HUES6 (cell line): ENCODE measurements around the gene CFAP70.
"Not testable (repeated sequence)": the region's sequence is repeated elsewhere in the genome, so short reads cannot be mapped to it uniquely, and the experiment has no call there.

Experiments
- H3K27ac ChIP-seq: 2 replicates; pipeline ENCODE4 v1.7.0; 2013; ENCODE audit warnings: low read depth, mild to moderate bottlenecking, low read length, inconsistent platforms
- H3K27me3 ChIP-seq: 2 replicates; pipeline ENCODE4 v1.6.1; 2013; ENCODE audit warnings: low read length; ENCODE audit not compliant: control insufficient read depth, insufficient read depth
- H3K36me3 ChIP-seq: 2 replicates; pipeline ENCODE4 v1.6.1; 2013; ENCODE audit warnings: low read length; ENCODE audit not compliant: control insufficient read depth, insufficient read depth
- H3K4me1 ChIP-seq: 2 replicates; pipeline ENCODE4 v1.6.1; 2013; ENCODE audit warnings: low read length; ENCODE audit not compliant: control insufficient read depth, insufficient read depth
- H3K4me3 ChIP-seq: 2 replicates; pipeline ENCODE4 v1.5.1; 2013; ENCODE audit warnings: low read depth, low read length
- H3K9ac ChIP-seq: one replicate; pipeline ENCODE4 v1.6.1; 2013; ENCODE audit warnings: mild to moderate bottlenecking, low read length
- H3K9me3 ChIP-seq: 2 replicates; pipeline ENCODE4 v1.6.1; 2013; ENCODE audit warnings: low read depth, low read length; ENCODE audit not compliant: control insufficient read depth, insufficient read depth

The CFAP70 gene

GRCh38 chr10:73339436-73339835 is 19.2 kb downstream of the CFAP70 start:
- Histone ChIP-seq H3K27ac (no peak overlapping the region), H3K36me3 (no peaks in the 10 kb centered on the region), H3K9me3 (no peaks in the 10 kb centered on the region; the same call in 1 of the 2 replicates), H3K4me3 (no peak overlapping the region), H3K9ac (no peak overlapping the region), H3K4me1 (no peaks in the 10 kb centered on the region), H3K27me3 (no peaks in the 10 kb centered on the region)

- Histone ChIP-seq H3K4me1 (no peaks in the 10 kb centered on the region), H3K4me3 (no peak overlapping the region), H3K27me3 (no peaks in the 10 kb centered on the region), H3K9me3 (no peaks in the 10 kb centered on the region; the same call in 1 of the 2 replicates), H3K9ac (no peak overlapping the region), H3K27ac (no peak overlapping the region), H3K36me3 (no peaks in the 10 kb centered on the region)
These were observed 19.8 kb downstream of the CFAP70 start for GRCh38 chr10:73338801-73339368.

- Histone ChIP-seq H3K9me3 (no peaks in the 10 kb centered on the region), H3K27me3 (no peaks in the 10 kb centered on the region), H3K27ac (no peak overlapping the region)
These were observed 25.5 kb downstream of the CFAP70 start for GRCh38 chr10:73333202-73333601.

GRCh38 chr10:73332379-73332778 is 26.3 kb downstream of the CFAP70 start:
- Histone ChIP-seq H3K9me3 (no peaks in the 10 kb centered on the region), H3K36me3 (no peaks in the 10 kb centered on the region), H3K27me3 (no peaks in the 10 kb centered on the region), H3K9ac (no peak overlapping the region), H3K4me3 (no peak overlapping the region), H3K4me1 (no peaks in the 10 kb centered on the region), H3K27ac (no peak overlapping the region)

More at GRCh38 chr10:73333202-73333601, 25.5 kb downstream of the CFAP70 start:
- Histone ChIP-seq H3K4me1 (no peaks in the 10 kb centered on the region), H3K36me3 (no peaks in the 10 kb centered on the region), H3K9ac (no peak overlapping the region), H3K4me3 (no peak overlapping the region)

- H3K4me1 ChIP-seq, H3K9ac ChIP-seq, H3K36me3 ChIP-seq, H3K4me3 ChIP-seq, H3K9me3 ChIP-seq, H3K27ac ChIP-seq, H3K27me3 ChIP-seq: not testable (repeated sequence)
These were observed 30.1 kb downstream of the CFAP70 start for GRCh38 chr10:73328523-73328922.

GRCh38 chr10:73325290-73325689 is 33.4 kb downstream of the CFAP70 start:
- H3K9me3 ChIP-seq: peaks cover 14% of the 10 kb centered on the region
- H3K9ac ChIP-seq, H3K27ac ChIP-seq, H3K36me3 ChIP-seq, H3K4me3 ChIP-seq, H3K4me1 ChIP-seq, H3K27me3 ChIP-seq: not testable (repeated sequence)

GRCh38 chr10:73323582-73323981 is 35.1 kb downstream of the CFAP70 start:
- not testable (repeated sequence) for H3K9ac ChIP-seq, H3K27ac ChIP-seq, H3K36me3 ChIP-seq, H3K4me3 ChIP-seq, H3K4me1 ChIP-seq, H3K27me3 ChIP-seq
- H3K9me3 ChIP-seq: peaks cover 14% of the 10 kb centered on the region

GRCh38 chr10:73310475-73310874 is 48.2 kb downstream of the CFAP70 start:
- Histone ChIP-seq H3K27ac (no peak overlapping the region), H3K4me3 (no peak overlapping the region), H3K4me1 (no peaks in the 10 kb centered on the region), H3K27me3 (no peaks in the 10 kb centered on the region), H3K36me3 (no peaks in the 10 kb centered on the region), H3K9ac (no peak overlapping the region), H3K9me3 (peaks cover 14% of the 10 kb centered on the region; the same call in 1 of the 2 replicates)

GRCh38 chr10:73307203-73307800 is 51.4 kb downstream of the CFAP70 start:
- Histone ChIP-seq H3K4me3 (no peak overlapping the region), H3K9me3 (peaks cover 14% of the 10 kb centered on the region; the same call in 1 of the 2 replicates), H3K27ac (no peak overlapping the region), H3K27me3 (no peaks in the 10 kb centered on the region), H3K9ac (no peak overlapping the region), H3K4me1 (no peaks in the 10 kb centered on the region), H3K36me3 (no peaks in the 10 kb centered on the region)

GRCh38 chr10:73306171-73306708 is 52.4 kb downstream of the CFAP70 start:
- Histone ChIP-seq H3K27ac (no peak overlapping the region), H3K4me1 (no peaks in the 10 kb centered on the region), H3K36me3 (no peaks in the 10 kb centered on the region)

GRCh38 chr10:73296946-73297345 is 61.7 kb downstream of the CFAP70 start:
- no peak overlapping the region for H3K27ac ChIP-seq
- H3K36me3 ChIP-seq: no peaks in the 10 kb centered on the region
- H3K9me3 ChIP-seq: no peaks in the 10 kb centered on the region
- no peak overlapping the region for H3K9ac ChIP-seq
- no peaks in the 10 kb centered on the region for H3K27me3 ChIP-seq
- no peak overlapping the region for H3K4me3 ChIP-seq
- no peaks in the 10 kb centered on the region for H3K4me1 ChIP-seq

More at GRCh38 chr10:73306171-73306708, 52.4 kb downstream of the CFAP70 start:
- H3K4me3 ChIP-seq: no peak overlapping the region
- peaks cover 14% of the 10 kb centered on the region; the same call in 1 of the 2 replicates for H3K9me3 ChIP-seq
- H3K9ac ChIP-seq: no peak overlapping the region
- H3K27me3 ChIP-seq: no peaks in the 10 kb centered on the region
